ENCODE results near the gene ANO2.

ANO2 gene

DNA sequence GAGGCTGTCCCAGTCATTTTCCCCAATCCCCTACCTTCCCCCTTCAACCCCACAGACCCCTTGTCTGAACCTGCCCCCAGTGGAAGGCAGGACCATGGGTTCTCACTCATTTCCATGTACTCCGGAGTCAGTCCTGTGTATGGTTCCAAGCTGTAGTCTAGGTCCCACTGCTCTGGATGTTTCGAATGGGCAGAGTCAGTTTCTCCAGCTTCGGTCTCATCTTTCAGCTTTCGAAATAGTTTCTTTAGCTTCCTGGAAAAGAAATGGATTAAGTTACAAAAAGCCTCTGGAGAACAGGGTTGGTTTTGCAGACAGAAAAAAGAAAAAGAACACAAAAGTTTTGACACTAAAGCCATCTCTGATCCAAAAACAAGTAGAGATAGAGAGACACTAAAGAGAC is 345.7 kb downstream of the ANO2 start:
- no peak for DNase-seq (ENCODE audit: low read depth)
- TF ChIP-seq, protein P1, sequence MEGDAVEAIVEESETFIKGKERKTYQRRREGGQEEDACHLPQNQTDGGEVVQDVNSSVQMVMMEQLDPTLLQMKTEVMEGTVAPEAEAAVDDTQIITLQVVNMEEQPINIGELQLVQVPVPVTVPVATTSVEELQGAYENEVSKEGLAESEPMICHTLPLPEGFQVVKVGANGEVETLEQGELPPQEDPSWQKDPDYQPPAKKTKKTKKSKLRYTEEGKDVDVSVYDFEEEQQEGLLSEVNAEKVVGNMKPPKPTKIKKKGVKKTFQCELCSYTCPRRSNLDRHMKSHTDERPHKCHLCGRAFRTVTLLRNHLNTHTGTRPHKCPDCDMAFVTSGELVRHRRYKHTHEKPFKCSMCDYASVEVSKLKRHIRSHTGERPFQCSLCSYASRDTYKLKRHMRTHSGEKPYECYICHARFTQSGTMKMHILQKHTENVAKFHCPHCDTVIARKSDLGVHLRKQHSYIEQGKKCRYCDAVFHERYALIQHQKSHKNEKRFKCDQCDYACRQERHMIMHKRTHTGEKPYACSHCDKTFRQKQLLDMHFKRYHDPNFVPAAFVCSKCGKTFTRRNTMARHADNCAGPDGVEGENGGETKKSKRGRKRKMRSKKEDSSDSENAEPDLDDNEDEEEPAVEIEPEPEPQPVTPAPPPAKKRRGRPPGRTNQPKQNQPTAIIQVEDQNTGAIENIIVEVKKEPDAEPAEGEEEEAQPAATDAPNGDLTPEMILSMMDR (IDR thresholded peaks at IDR 0.05; ENCODE audit: insufficient read depth, low read depth, low read length, missing control alignments), result no peak
- H3K4me3 ChIP-seq (ENCODE audit: low read depth, low read length), result no peak overlapping the region

GRCh38 chr12:5593998-5594397 is 351.1 kb downstream of the ANO2 start:
- TF ChIP-seq, protein P1 (IDR thresholded peaks at IDR 0.05; ENCODE audit: insufficient read depth, low read depth, low read length, missing control alignments), result no peak
- no peak overlapping the region for H3K4me3 ChIP-seq (ENCODE audit: low read depth, low read length)
- DNase-seq (ENCODE audit: low read depth), result no peak

- no peak overlapping the region for H3K4me3 ChIP-seq (ENCODE audit: low read depth, low read length)
- DNase-seq (ENCODE audit: low read depth), result no peak
- TF ChIP-seq, protein P1 (IDR thresholded peaks at IDR 0.05; ENCODE audit: insufficient read depth, low read depth, low read length, missing control alignments), result no peak
Measured at GRCh38 chr12:5593086-5593485, 352.0 kb downstream of the ANO2 start.

GRCh38 chr12:5592310-5592709 is 352.7 kb downstream of the ANO2 start:
- H3K4me3 ChIP-seq (ENCODE audit: low read depth, low read length), result no peak overlapping the region
- DNase-seq (ENCODE audit: low read depth), result no peak
- TF ChIP-seq, protein P1 (IDR thresholded peaks at IDR 0.05; ENCODE audit: insufficient read depth, low read depth, low read length, missing control alignments), result no peak

- DNase-seq (ENCODE audit: low read depth), result no peak
Measured at GRCh38 chr12:5590316-5590715, 354.7 kb downstream of the ANO2 start.

GRCh38 chr12:5589054-5589453 is 356.0 kb downstream of the ANO2 start:
- TF ChIP-seq, protein P1 (IDR thresholded peaks at IDR 0.05; ENCODE audit: insufficient read depth, low read depth, low read length, missing control alignments), result no peak
- H3K4me3 ChIP-seq (ENCODE audit: low read depth, low read length), result no peak overlapping the region
- DNase-seq (ENCODE audit: low read depth), result no peak

More at GRCh38 chr12:5590316-5590715, 354.7 kb downstream of the ANO2 start:
- H3K4me3 ChIP-seq (ENCODE audit: low read depth, low read length), result no peak overlapping the region
- TF ChIP-seq, protein P1 (IDR thresholded peaks at IDR 0.05; ENCODE audit: insufficient read depth, low read depth, low read length, missing control alignments), result no peak

GRCh38 chr12:5588591-5588990 is 356.5 kb downstream of the ANO2 start:
- no peak overlapping the region for H3K4me3 ChIP-seq (ENCODE audit: low read depth, low read length)
- TF ChIP-seq, protein P1 (IDR thresholded peaks at IDR 0.05; ENCODE audit: insufficient read depth, low read depth, low read length, missing control alignments), result no peak
- DNase-seq (ENCODE audit: low read depth), result no peak

All from GM12865 (cell line).